ENCODE results near the gene CYP2A6. TPM values are rescaled to one million over a fixed set of nuclear protein-coding genes. Genes with fewer than 3 reads are reported as not detected.

The CYP2A6 gene
- total and polyA plus RNA-seq, 4 donors, result 0.38 TPM; not detected in 3

- no peak for ATAC-seq (ENCODE audit: low FRiP score)
- Histone ChIP-seq H3K9me3 (ENCODE audit: control insufficient read depth, low read length) (no peaks in the 10 kb centered on the region), H3K27ac (ENCODE audit: low read depth in 1 of 2, low read length in 2 of 2) (no peak overlapping the region), H3K36me3 (ENCODE audit: control insufficient read depth in 1 of 2, insufficient read depth in 2 of 2, low read length in 1 of 2) (peaks cover 0 to 2% of the 10 kb centered on the region in 2 donors), H3K27me3 (ENCODE audit: control insufficient read depth in 1 of 2, insufficient read depth in 2 of 2, low read length in 1 of 2) (no peaks in the 10 kb centered on the region), H3K4me3 (ENCODE audit: low read length in 2 of 2) (no peak overlapping the region), H3K4me1 (ENCODE audit: control insufficient read depth in 1 of 2, insufficient read depth in 2 of 2, low read length in 2 of 2) (peaks cover 0 to 2% of the 10 kb centered on the region in 2 donors)
- peak in 1 of 2 donors; percentile 77 for DNase-seq
- intact Hi-C loops (cut with DNase I), result loop anchor here (5.0 to 10.0 kb wide), 2 partner anchors 147 to 365 kb away; partner anchors contain the start of gene SERTAD3 (in 1 of the 2)
- 94% methylated on average over 39 of the region's 39 CpGs for WGBS, 2 donors
Observed at GRCh38 chr19:40809358-40810086, 40.7 kb downstream of the CYP2A6 start.

GRCh38 chr19:40808497-40808896, 41.8 kb downstream of the CYP2A6 start:
- intact Hi-C loops (cut with DNase I), result loop anchor here (5.0 to 10.0 kb wide), 2 partner anchors 146 to 364 kb away; partner anchors contain the start of gene SERTAD3 (in 1 of the 2)
- Histone ChIP-seq H3K27ac (ENCODE audit: low read depth in 1 of 2, low read length in 2 of 2) (no peak overlapping the region), H3K4me3 (ENCODE audit: low read length in 2 of 2) (no peak overlapping the region), H3K36me3 (ENCODE audit: control insufficient read depth in 1 of 2, insufficient read depth in 2 of 2, low read length in 1 of 2) (peaks cover 0 to 2% of the 10 kb centered on the region in 2 donors), H3K9me3 (ENCODE audit: control insufficient read depth, low read length) (no peaks in the 10 kb centered on the region), H3K27me3 (ENCODE audit: control insufficient read depth in 1 of 2, insufficient read depth in 2 of 2, low read length in 1 of 2) (no peaks in the 10 kb centered on the region), H3K4me1 (ENCODE audit: control insufficient read depth in 1 of 2, insufficient read depth in 2 of 2, low read length in 2 of 2) (peaks cover 0 to 2% of the 10 kb centered on the region in 2 donors)
- DNase-seq (peak in 1 of 2 donors; percentile 55), ATAC-seq (ENCODE audit: low FRiP score) (no peak)
- 86 to 88% methylated on average over 5 of the region's 5 CpGs for WGBS, 2 donors

- ATAC-seq (ENCODE audit: low FRiP score) (no peak), DNase-seq (no peak)
- peaks cover 0 to 2% of the 10 kb centered on the region in 2 donors for H3K36me3 ChIP-seq (ENCODE audit: control insufficient read depth in 1 of 2, insufficient read depth in 2 of 2, low read length in 1 of 2)
- no peaks in the 10 kb centered on the region for H3K27me3 ChIP-seq (ENCODE audit: control insufficient read depth in 1 of 2, insufficient read depth in 2 of 2, low read length in 1 of 2)
- 81 to 84% methylated on average over 2 of the region's 2 CpGs for WGBS, 2 donors
- peaks cover 0 to 1% of the 10 kb centered on the region in 2 donors for H3K4me1 ChIP-seq (ENCODE audit: control insufficient read depth in 1 of 2, insufficient read depth in 2 of 2, low read length in 2 of 2)
- intact Hi-C loops (cut with DNase I), result loop anchor here (5.0 to 10.0 kb wide), 2 partner anchors 146 to 363 kb away; partner anchors contain the start of gene SERTAD3 (in 1 of the 2)
- H3K4me3 ChIP-seq (ENCODE audit: low read length in 2 of 2), result no peak overlapping the region
- no peaks in the 10 kb centered on the region for H3K9me3 ChIP-seq (ENCODE audit: control insufficient read depth, low read length)
- H3K27ac ChIP-seq (ENCODE audit: low read depth in 1 of 2, low read length in 2 of 2), result no peak overlapping the region
Observed at GRCh38 chr19:40808021-40808325, 42.3 kb downstream of the CYP2A6 start.

- no peaks in the 10 kb centered on the region for H3K4me1 ChIP-seq (ENCODE audit: control insufficient read depth in 1 of 2, insufficient read depth in 2 of 2, low read length in 2 of 2)
- peaks cover 0 to 2% of the 10 kb centered on the region in 2 donors for H3K36me3 ChIP-seq (ENCODE audit: control insufficient read depth in 1 of 2, insufficient read depth in 2 of 2, low read length in 1 of 2)
- no peaks in the 10 kb centered on the region for H3K9me3 ChIP-seq (ENCODE audit: control insufficient read depth, low read length)
- no peak for ATAC-seq (ENCODE audit: low FRiP score)
- WGBS, 2 donors, result 72% methylated on average over 18 of the region's 18 CpGs
- H3K4me3 ChIP-seq (ENCODE audit: low read length in 2 of 2), result no peak overlapping the region
- no peaks in the 10 kb centered on the region for H3K27me3 ChIP-seq (ENCODE audit: control insufficient read depth in 1 of 2, insufficient read depth in 2 of 2, low read length in 1 of 2)
- H3K27ac ChIP-seq (ENCODE audit: low read depth in 1 of 2, low read length in 2 of 2), result peak overlapping the region in 1 of 2 donors; percentile 32
- intact Hi-C loops (cut with DNase I), result loop anchor here (5.0 to 10.0 kb wide), 2 partner anchors 145 to 363 kb away; partner anchors contain the start of gene SERTAD3 (in 1 of the 2)
- DNase-seq, result peak in 1 of 2 donors; percentile 68
Observed at GRCh38 chr19:40807147-40808020, 42.9 kb downstream of the CYP2A6 start.

DNA sequence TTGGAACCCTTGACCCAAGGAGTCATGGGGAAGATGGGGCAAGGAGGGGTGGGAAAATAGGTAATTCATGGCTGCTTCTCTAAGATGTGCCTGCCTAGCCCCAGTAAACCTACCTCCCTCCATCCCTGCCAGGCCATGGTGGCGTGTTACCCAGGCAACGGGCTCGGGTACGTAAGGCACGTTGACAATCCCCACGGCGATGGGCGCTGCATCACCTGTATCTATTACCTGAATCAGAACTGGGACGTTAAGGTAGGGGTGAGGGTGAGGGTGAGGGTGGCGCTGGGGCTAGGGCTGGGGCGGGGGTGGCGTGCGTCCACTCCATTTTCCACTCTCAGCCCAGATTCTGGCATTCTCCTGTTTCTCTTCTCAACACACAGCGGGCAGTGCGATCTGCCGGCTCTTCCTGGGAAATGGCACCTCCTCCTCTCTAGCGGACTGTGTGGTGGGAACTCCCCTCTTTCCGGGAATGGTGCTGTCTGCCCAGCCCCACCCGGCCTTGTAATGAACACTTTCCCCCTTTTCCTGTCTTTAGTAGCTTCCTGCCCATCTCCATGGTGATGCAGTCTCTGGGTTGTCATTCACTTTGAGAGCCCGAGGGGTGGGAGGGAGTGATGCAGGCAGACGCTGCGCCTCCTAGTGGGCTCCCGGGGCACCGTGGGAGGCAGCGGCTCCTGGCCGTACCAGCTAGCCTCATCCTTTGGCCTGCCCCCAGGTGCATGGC, 43.7 kb downstream of the CYP2A6 start:
- Histone ChIP-seq H3K27me3 (ENCODE audit: control insufficient read depth in 1 of 2, insufficient read depth in 2 of 2, low read length in 1 of 2) (no peaks in the 10 kb centered on the region), H3K4me3 (ENCODE audit: low read length in 2 of 2) (no peak overlapping the region), H3K9me3 (ENCODE audit: control insufficient read depth, low read length) (no peaks in the 10 kb centered on the region), H3K4me1 (ENCODE audit: control insufficient read depth in 1 of 2, insufficient read depth in 2 of 2, low read length in 2 of 2) (no peaks in the 10 kb centered on the region), H3K27ac (ENCODE audit: low read depth in 1 of 2, low read length in 2 of 2) (peak overlapping the region in 1 of 2 donors; percentile 32), H3K36me3 (ENCODE audit: control insufficient read depth in 1 of 2, insufficient read depth in 2 of 2, low read length in 1 of 2) (peaks cover 0 to 2% of the 10 kb centered on the region in 2 donors)
- DNase-seq, result peak; percentile 85 to 93
- intact Hi-C loops (cut with DNase I), result loop anchor here (5.0 to 10.0 kb wide), 2 partner anchors 144 to 362 kb away; partner anchors contain the start of gene SERTAD3 (in 1 of the 2)
- peak; percentile 62 for ATAC-seq (ENCODE audit: low FRiP score)
- 42 to 44% methylated on average over 26 of the region's 26 CpGs for WGBS, 2 donors

GRCh38 chr19:40805258-40805868, 44.9 kb downstream of the CYP2A6 start:
- DNase-seq, result no peak
- Histone ChIP-seq H3K4me3 (ENCODE audit: low read length in 2 of 2) (no peak overlapping the region), H3K9me3 (ENCODE audit: control insufficient read depth, low read length) (no peaks in the 10 kb centered on the region), H3K27me3 (ENCODE audit: control insufficient read depth in 1 of 2, insufficient read depth in 2 of 2, low read length in 1 of 2) (no peaks in the 10 kb centered on the region), H3K36me3 (ENCODE audit: control insufficient read depth in 1 of 2, insufficient read depth in 2 of 2, low read length in 1 of 2) (peaks cover 0 to 6% of the 10 kb centered on the region in 2 donors), H3K27ac (ENCODE audit: low read depth in 1 of 2, low read length in 2 of 2) (peak overlapping the region in 1 of 2 donors; percentile 22), H3K4me1 (ENCODE audit: control insufficient read depth in 1 of 2, insufficient read depth in 2 of 2, low read length in 2 of 2) (no peaks in the 10 kb centered on the region)
- no peak for ATAC-seq (ENCODE audit: low FRiP score)
- intact Hi-C loops (cut with DNase I), result loop anchor here (5.0 to 10.0 kb wide), 2 partner anchors 143 to 361 kb away; partner anchors contain the start of gene SERTAD3 (in 1 of the 2)
- WGBS, 2 donors, result 66 to 72% methylated on average over 2 of the region's 2 CpGs

- Histone ChIP-seq H3K27me3 (ENCODE audit: control insufficient read depth in 1 of 2, insufficient read depth in 2 of 2, low read length in 1 of 2) (no peaks in the 10 kb centered on the region), H3K4me1 (ENCODE audit: control insufficient read depth in 1 of 2, insufficient read depth in 2 of 2, low read length in 2 of 2) (no peaks in the 10 kb centered on the region), H3K4me3 (ENCODE audit: low read length in 2 of 2) (no peak overlapping the region), H3K36me3 (ENCODE audit: control insufficient read depth in 1 of 2, insufficient read depth in 2 of 2, low read length in 1 of 2) (peaks cover 0 to 6% of the 10 kb centered on the region in 2 donors), H3K27ac (ENCODE audit: low read depth in 1 of 2, low read length in 2 of 2) (peak overlapping the region in 1 of 2 donors; percentile 22), H3K9me3 (ENCODE audit: control insufficient read depth, low read length) (no peaks in the 10 kb centered on the region)
- ATAC-seq (ENCODE audit: low FRiP score), result no peak
- WGBS, 2 donors, result 1 to 8% methylated on average over 7 of the region's 7 CpGs
- intact Hi-C loops (cut with DNase I), result loop anchor here (5.0 to 10.0 kb wide), 2 partner anchors 143 to 360 kb away; partner anchors contain the start of gene SERTAD3 (in 1 of the 2)
- peak in 1 of 2 donors; percentile 54 for DNase-seq
Observed at GRCh38 chr19:40804783-40805242, 45.4 kb downstream of the CYP2A6 start.

Measured in aorta (tissue), 5 donors.